ENCODE data around the gene TMEM63C. TPM values are rescaled to one million over a fixed set of nuclear protein-coding genes. Genes with fewer than 3 reads are reported as not detected.

The TMEM63C gene
- total and polyA plus RNA-seq, 8 donors, result 0.14 to 8.8 (median 1.4) TPM; not detected in 2

- H3K36me3 ChIP-seq, result peaks cover 11 to 44% (median 28%) of the 10 kb centered on the region in 4 donors
- peaks cover 0 to 6% (median 3%) of the 10 kb centered on the region in 4 donors for H3K9me3 ChIP-seq
- no peak for TF ChIP-seq EP300 (IDR thresholded peaks at IDR 0.05)
- TF ChIP-seq POLR2AphosphoS5 (IDR thresholded peaks at IDR 0.05), result no peak
- TF ChIP-seq CTCF (IDR thresholded peaks at IDR 0.05), result no peak
- no peak for TF ChIP-seq POLR2A (IDR thresholded peaks at IDR 0.05)
- no peak overlapping the region for H3K27ac ChIP-seq
- H3K4me3 ChIP-seq, result no peak overlapping the region
- peaks cover 8 to 44% (median 25%) of the 10 kb centered on the region in 3 donors for H3K27me3 ChIP-seq
- 70 to 95% (median 82%) methylated on average over 4 of the region's 4 CpGs for WGBS, 5 donors
- H3K4me1 ChIP-seq, result peaks cover 0 to 17% (median 9%) of the 10 kb centered on the region in 4 donors
- no peak for DNase-seq
- intact Hi-C loops (cut with DNase I; ENCODE audit: low total_unique reads), result no loop called here
Observed at GRCh38 chr14:77273796-77274195, 92.2 kb downstream of the TMEM63C start.

- no peak overlapping the region for H3K27ac ChIP-seq
- no peak for TF ChIP-seq POLR2A (IDR thresholded peaks at IDR 0.05)
- TF ChIP-seq EP300 (IDR thresholded peaks at IDR 0.05), result no peak
- TF ChIP-seq POLR2AphosphoS5 (IDR thresholded peaks at IDR 0.05), result no peak
- TF ChIP-seq CTCF (IDR thresholded peaks at IDR 0.05), result no peak
- peaks cover 17 to 57% (median 41%) of the 10 kb centered on the region in 4 donors for H3K36me3 ChIP-seq
- no peak for DNase-seq
- intact Hi-C loops (cut with DNase I; ENCODE audit: low total_unique reads), result no loop called here
- H3K4me1 ChIP-seq, result peaks cover 0 to 15% (median 9%) of the 10 kb centered on the region in 4 donors
- peaks cover 0 to 6% (median 3%) of the 10 kb centered on the region in 4 donors for H3K9me3 ChIP-seq
- no peak overlapping the region for H3K4me3 ChIP-seq
- H3K27me3 ChIP-seq, result peaks cover 8 to 31% (median 17%) of the 10 kb centered on the region in 3 donors
- WGBS, 5 donors, result 76 to 89% (median 87%) methylated on average over 5 of the region's 5 CpGs
Observed at GRCh38 chr14:77275041-77275580, 93.5 kb downstream of the TMEM63C start.

GRCh38 chr14:77275601-77276017, 94.0 kb downstream of the TMEM63C start:
- TF ChIP-seq POLR2AphosphoS5 (IDR thresholded peaks at IDR 0.05) (no peak), EP300 (IDR thresholded peaks at IDR 0.05) (no peak), POLR2A (IDR thresholded peaks at IDR 0.05) (no peak), CTCF (IDR thresholded peaks at IDR 0.05) (no peak)
- H3K9me3 ChIP-seq, result peaks cover 0 to 6% (median 3%) of the 10 kb centered on the region in 4 donors

GRCh38 chr14:77276295-77276935, 94.8 kb downstream of the TMEM63C start:
- DNase-seq, result no peak
- peaks cover under 1 to 18% (median 4%) of the 10 kb centered on the region in 3 donors for H3K27me3 ChIP-seq
- H3K36me3 ChIP-seq, result peaks cover 20 to 70% (median 52%) of the 10 kb centered on the region in 4 donors
- intact Hi-C loops (cut with DNase I; ENCODE audit: low total_unique reads), result no loop called here
- peaks cover 0 to 6% (median 3%) of the 10 kb centered on the region in 4 donors for H3K9me3 ChIP-seq
- peaks cover 0 to 2% (median 0%) of the 10 kb centered on the region in 4 donors for H3K4me1 ChIP-seq
- no peak for TF ChIP-seq POLR2AphosphoS5 (IDR thresholded peaks at IDR 0.05)
- no peak for TF ChIP-seq POLR2A (IDR thresholded peaks at IDR 0.05)
- TF ChIP-seq CTCF (IDR thresholded peaks at IDR 0.05), result no peak
- TF ChIP-seq EP300 (IDR thresholded peaks at IDR 0.05), result no peak
- WGBS, 5 donors, result 78 to 90% (median 87%) methylated on average over 13 to 15 of the region's 15 CpGs
- H3K4me3 ChIP-seq, result no peak overlapping the region
- H3K27ac ChIP-seq, result no peak overlapping the region

More at GRCh38 chr14:77275601-77276017, 94.0 kb downstream of the TMEM63C start:
- Histone ChIP-seq H3K4me3 (no peak overlapping the region), H3K27ac (no peak overlapping the region), H3K4me1 (peaks cover 0 to 10% (median 7%) of the 10 kb centered on the region in 4 donors), H3K36me3 (peaks cover 20 to 62% (median 46%) of the 10 kb centered on the region in 4 donors), H3K27me3 (peaks cover 8 to 26% (median 12%) of the 10 kb centered on the region in 3 donors)
- 62 to 68% (median 68%) methylated on average over 8 of the region's 8 CpGs for WGBS, 5 donors
- DNase-seq, result peak in 1 of 2 donors; percentile 41
- intact Hi-C loops (cut with DNase I; ENCODE audit: low total_unique reads), result no loop called here
